ENCODE data around the gene GJA1. TPM values are rescaled to one million over a fixed set of nuclear protein-coding genes. Genes with fewer than 3 reads are reported as not detected.

Gene GJA1
- total and polyA plus RNA-seq, 4 donors, result 0.32 to 2.8 (median 1.9) TPM

GRCh38 chr6:121450242-121450641 lies 14.8 kb downstream of the GJA1 start:
- no peak overlapping the region for H3K27ac ChIP-seq (ENCODE audit: low read depth in 1 of 2, low read length in 2 of 2)
- H3K9ac ChIP-seq (ENCODE audit: low read depth in 1 of 2, low read length in 2 of 2), result no peak overlapping the region
- H3K36me3 ChIP-seq (ENCODE audit: control insufficient read depth in 4 of 4, insufficient read depth in 3 of 4, low read depth in 1 of 4, low read length in 3 of 4), result no peaks in the 10 kb centered on the region
- DNase-seq (ENCODE audit: low spot score), result no peak
- no peak for TF ChIP-seq YY1 (IDR thresholded peaks at IDR 0.05)
- no peak for TF ChIP-seq EGR1 (IDR thresholded peaks at IDR 0.05; ENCODE audit: low read depth in 2 of 2)
- TF ChIP-seq JUND (IDR thresholded peaks at IDR 0.05), result no peak
- no peak for TF ChIP-seq REST (IDR thresholded peaks at IDR 0.05)
- TF ChIP-seq, protein P1, sequence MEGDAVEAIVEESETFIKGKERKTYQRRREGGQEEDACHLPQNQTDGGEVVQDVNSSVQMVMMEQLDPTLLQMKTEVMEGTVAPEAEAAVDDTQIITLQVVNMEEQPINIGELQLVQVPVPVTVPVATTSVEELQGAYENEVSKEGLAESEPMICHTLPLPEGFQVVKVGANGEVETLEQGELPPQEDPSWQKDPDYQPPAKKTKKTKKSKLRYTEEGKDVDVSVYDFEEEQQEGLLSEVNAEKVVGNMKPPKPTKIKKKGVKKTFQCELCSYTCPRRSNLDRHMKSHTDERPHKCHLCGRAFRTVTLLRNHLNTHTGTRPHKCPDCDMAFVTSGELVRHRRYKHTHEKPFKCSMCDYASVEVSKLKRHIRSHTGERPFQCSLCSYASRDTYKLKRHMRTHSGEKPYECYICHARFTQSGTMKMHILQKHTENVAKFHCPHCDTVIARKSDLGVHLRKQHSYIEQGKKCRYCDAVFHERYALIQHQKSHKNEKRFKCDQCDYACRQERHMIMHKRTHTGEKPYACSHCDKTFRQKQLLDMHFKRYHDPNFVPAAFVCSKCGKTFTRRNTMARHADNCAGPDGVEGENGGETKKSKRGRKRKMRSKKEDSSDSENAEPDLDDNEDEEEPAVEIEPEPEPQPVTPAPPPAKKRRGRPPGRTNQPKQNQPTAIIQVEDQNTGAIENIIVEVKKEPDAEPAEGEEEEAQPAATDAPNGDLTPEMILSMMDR (IDR thresholded peaks at IDR 0.05; ENCODE audit: low read depth, low read length, missing input control), result no peak
- no peak for TF ChIP-seq RXRA (IDR thresholded peaks at IDR 0.05)
- TF ChIP-seq GABPA (IDR thresholded peaks at IDR 0.05 in 1 of 2, conservative IDR thresholded peaks at IDR 0.05 in 1 of 2), result no peak
- no peak for TF ChIP-seq TAF1 (conservative IDR thresholded peaks at IDR 0.05)
- H3K4me3 ChIP-seq (ENCODE audit: low read depth in 1 of 3, low read length in 3 of 3), result no peak overlapping the region
- WGBS, result 91% methylated on average over 11 of the region's 11 CpGs
- no peaks in the 10 kb centered on the region for H3K9me3 ChIP-seq (ENCODE audit: control insufficient read depth in 4 of 4, low read length in 3 of 4)
- H3K27me3 ChIP-seq (ENCODE audit: control insufficient read depth in 4 of 4, insufficient read depth in 4 of 4, low read length in 3 of 4), result no peaks in the 10 kb centered on the region
- H3K4me1 ChIP-seq (ENCODE audit: control insufficient read depth in 4 of 4, insufficient read depth in 4 of 4, low read length in 3 of 4), result no peaks in the 10 kb centered on the region

GRCh38 chr6:121451250-121451649 lies 15.8 kb downstream of the GJA1 start:
- H3K9me3 ChIP-seq (ENCODE audit: control insufficient read depth in 4 of 4, low read length in 3 of 4), result no peaks in the 10 kb centered on the region
- H3K27me3 ChIP-seq (ENCODE audit: control insufficient read depth in 4 of 4, insufficient read depth in 4 of 4, low read length in 3 of 4), result no peaks in the 10 kb centered on the region
- TF ChIP-seq YY1 (IDR thresholded peaks at IDR 0.05) (no peak), TAF1 (conservative IDR thresholded peaks at IDR 0.05) (no peak)
- no peaks in the 10 kb centered on the region for H3K4me1 ChIP-seq (ENCODE audit: control insufficient read depth in 4 of 4, insufficient read depth in 4 of 4, low read length in 3 of 4)
- H3K9ac ChIP-seq (ENCODE audit: low read depth in 1 of 2, low read length in 2 of 2), result no peak overlapping the region
- no peak overlapping the region for H3K27ac ChIP-seq (ENCODE audit: low read depth in 1 of 2, low read length in 2 of 2)
- H3K4me3 ChIP-seq (ENCODE audit: low read depth in 1 of 3, low read length in 3 of 3), result no peak overlapping the region
- DNase-seq (ENCODE audit: low spot score), result no peak
- no peaks in the 10 kb centered on the region for H3K36me3 ChIP-seq (ENCODE audit: control insufficient read depth in 4 of 4, insufficient read depth in 3 of 4, low read depth in 1 of 4, low read length in 3 of 4)

DNA sequence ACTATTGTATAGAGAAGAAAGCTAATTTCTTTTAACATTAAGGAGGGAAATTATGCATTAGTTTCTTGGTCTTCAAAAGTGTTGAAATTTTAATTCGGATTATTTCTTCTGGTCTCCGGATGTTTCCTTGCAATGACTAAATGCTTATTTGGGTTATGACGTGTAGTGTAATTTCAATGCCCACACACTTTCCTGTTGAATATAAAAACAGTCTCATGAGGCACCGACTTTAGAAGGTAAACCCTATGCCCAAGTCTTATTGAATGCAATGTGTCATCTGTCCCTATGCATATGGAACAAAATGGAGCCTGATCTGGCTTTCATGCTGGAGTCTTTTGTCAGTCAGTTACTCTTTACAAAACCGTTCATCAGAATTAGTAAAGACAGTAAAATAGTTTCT lies 17.7 kb downstream of the GJA1 start:
- no peaks in the 10 kb centered on the region for H3K27me3 ChIP-seq (ENCODE audit: control insufficient read depth in 4 of 4, insufficient read depth in 4 of 4, low read length in 3 of 4)
- H3K36me3 ChIP-seq (ENCODE audit: control insufficient read depth in 4 of 4, insufficient read depth in 3 of 4, low read depth in 1 of 4, low read length in 3 of 4), result no peaks in the 10 kb centered on the region
- TF ChIP-seq RAD21 (IDR thresholded peaks at IDR 0.05) (no peak), FOXA1 (IDR thresholded peaks at IDR 0.05) (no peak), EGR1 (IDR thresholded peaks at IDR 0.05; ENCODE audit: low read depth in 2 of 2) (no peak), SP1 (IDR thresholded peaks at IDR 0.05) (no peak), HNF4A (conservative IDR thresholded peaks at IDR 0.05) (no peak), YY1 (IDR thresholded peaks at IDR 0.05) (no peak), MAX (IDR thresholded peaks at IDR 0.05) (no peak), HNF4G (IDR thresholded peaks at IDR 0.05) (no peak), JUND (IDR thresholded peaks at IDR 0.05) (no peak), NR2F2 (IDR thresholded peaks at IDR 0.05) (no peak), TAF1 (conservative IDR thresholded peaks at IDR 0.05) (no peak), ZBTB33 (IDR thresholded peaks at IDR 0.05) (no peak)
- TF ChIP-seq, protein P2, sequence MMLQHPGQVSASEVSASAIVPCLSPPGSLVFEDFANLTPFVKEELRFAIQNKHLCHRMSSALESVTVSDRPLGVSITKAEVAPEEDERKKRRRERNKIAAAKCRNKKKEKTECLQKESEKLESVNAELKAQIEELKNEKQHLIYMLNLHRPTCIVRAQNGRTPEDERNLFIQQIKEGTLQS (IDR thresholded peaks at IDR 0.05), result no peak
- no peak for DNase-seq (ENCODE audit: low spot score)
- no peaks in the 10 kb centered on the region for H3K4me1 ChIP-seq (ENCODE audit: control insufficient read depth in 4 of 4, insufficient read depth in 4 of 4, low read length in 3 of 4)
- no peak overlapping the region for H3K4me3 ChIP-seq (ENCODE audit: low read depth in 1 of 3, low read length in 3 of 3)
- no peaks in the 10 kb centered on the region for H3K9me3 ChIP-seq (ENCODE audit: control insufficient read depth in 4 of 4, low read length in 3 of 4)
- 82% methylated on average over 5 of the region's 5 CpGs for WGBS
- no peak overlapping the region for H3K27ac ChIP-seq (ENCODE audit: low read depth in 1 of 2, low read length in 2 of 2)
- H3K9ac ChIP-seq (ENCODE audit: low read depth in 1 of 2, low read length in 2 of 2), result no peak overlapping the region
